ENCODE data around the gene CRYZL1.
"Not testable (repeated sequence)": the region's sequence is repeated elsewhere in the genome, so short reads cannot be mapped to it uniquely, and the experiment has no call there.

The CRYZL1 gene

DNA sequence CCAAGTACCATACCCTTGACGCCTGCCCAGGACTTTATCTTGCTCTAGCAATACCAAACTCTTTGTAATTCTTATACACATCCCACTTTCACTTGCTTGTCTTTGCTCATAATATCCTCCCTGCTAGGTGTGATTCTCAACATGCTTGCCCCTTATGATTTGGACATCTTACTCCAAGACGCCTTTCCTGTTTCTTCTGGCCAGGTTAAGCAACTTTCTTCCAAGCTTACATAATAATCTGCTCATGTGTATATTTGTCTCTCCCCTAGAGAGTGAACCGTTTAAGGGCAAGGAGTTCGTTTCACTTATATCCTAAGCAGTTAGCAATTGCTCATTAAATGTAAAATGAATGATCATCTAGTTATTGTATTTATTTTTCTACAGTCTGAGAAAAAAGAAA lies 21.8 kb downstream of the CRYZL1 start:
- no peak for DNase-seq

DNA sequence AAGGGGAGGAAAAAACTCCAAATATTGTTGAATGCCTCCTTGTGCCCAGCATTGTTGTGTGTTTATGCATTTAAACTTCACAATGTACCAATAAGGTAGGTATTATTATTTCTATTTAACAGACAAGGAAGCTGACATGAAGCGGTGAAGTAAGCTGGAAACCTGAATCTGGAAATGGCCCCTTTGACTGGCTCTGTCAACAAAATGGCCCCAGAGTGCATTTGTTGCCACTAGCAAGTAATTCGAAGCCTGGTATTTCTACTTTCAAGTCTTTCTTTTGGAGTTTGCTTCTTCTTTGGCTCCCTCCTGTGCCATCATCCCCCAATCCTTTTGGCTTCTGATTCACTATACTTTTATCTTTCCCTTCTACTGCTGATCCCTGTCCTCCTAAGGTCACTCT lies 23.1 kb downstream of the CRYZL1 start:
- DNase-seq: no peak

GRCh38 chr21:33617565-33617964 lies 24.0 kb downstream of the CRYZL1 start:
- DNase-seq: not testable (repeated sequence)

GRCh38 chr21:33611006-33611744 lies 30.4 kb downstream of the CRYZL1 start:
- no peak for DNase-seq

- DNase-seq: no peak
Observed at GRCh38 chr21:33608559-33608958, 33.0 kb downstream of the CRYZL1 start.

GRCh38 chr21:33598051-33598450 lies 43.5 kb downstream of the CRYZL1 start:
- DNase-seq: no peak

GRCh38 chr21:33588485-33589335 lies 52.8 kb downstream of the CRYZL1 start, which contains the start of gene DONSON:
TSS of gene DONSON (minus strand) at chr21:33588684. CDS start at chr21:33588641, 43 bp downstream.
- peak; percentile 93 for DNase-seq

DNA sequence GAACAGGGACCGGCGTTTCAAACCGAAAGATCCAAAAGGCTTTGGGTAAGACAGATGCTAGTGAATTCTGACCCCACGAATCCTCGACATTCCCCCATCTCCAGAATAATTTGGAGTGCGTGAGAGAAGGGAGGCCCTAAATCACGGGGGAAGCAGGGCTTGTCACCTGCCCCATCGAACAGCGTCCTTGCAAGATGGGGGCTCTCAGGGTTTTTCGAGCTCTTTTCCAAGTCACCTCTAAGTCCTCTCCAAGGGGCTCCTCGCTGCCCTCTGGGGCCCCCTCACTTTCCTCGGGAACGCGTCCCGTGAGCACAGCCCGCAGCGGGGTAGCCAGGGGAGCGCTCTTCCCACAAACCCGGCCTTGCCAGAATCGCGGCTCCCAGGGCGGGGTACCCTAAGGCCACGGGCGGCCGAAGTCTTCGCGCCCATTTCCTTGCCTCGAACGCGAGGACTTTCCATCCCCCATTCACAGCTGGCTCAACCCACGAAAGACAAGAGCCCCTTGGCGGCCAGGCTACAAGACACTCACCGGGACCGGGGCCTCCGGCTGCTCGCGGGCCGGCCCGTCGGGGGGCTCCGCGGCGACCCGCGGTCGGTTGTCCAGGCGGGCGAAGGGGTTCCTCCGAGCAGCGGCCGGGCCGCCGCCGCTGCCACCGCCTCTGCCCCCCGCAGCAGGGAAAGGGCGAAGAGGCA lies 53.6 kb downstream of the CRYZL1 start:
- DNase-seq: peak; percentile 69

- no peak for DNase-seq
Observed at GRCh38 chr21:33586927-33587326, 54.6 kb downstream of the CRYZL1 start.

- no peak for DNase-seq
Observed at GRCh38 chr21:33584455-33584854, 57.1 kb downstream of the CRYZL1 start.

- no peak for DNase-seq
Observed at GRCh38 chr21:33578959-33579542, 62.5 kb downstream of the CRYZL1 start.

- DNase-seq: no peak
Observed at GRCh38 chr21:33578214-33578613, 63.3 kb downstream of the CRYZL1 start.

DNA sequence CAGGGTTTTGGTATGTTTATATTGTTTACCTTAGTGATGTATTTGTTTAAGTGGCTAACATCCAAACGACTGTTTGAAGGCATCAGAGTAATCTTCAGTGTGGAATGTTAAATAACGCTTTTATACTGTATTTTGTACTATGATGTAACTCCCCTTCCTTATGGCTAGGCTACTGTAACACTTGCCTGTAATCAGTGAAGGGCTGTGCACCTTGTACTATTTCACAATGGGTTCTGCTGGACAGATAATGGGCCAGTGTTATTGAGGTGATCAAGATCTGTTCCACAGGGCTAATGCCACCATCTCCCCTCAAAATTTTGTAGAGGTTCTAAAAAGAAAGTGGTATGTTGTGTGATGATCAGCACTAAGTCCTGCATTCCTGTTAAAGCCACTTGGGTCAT lies 64.8 kb downstream of the CRYZL1 start:
- not testable (repeated sequence) for DNase-seq

GRCh38 chr21:33572350-33572749 lies 69.2 kb downstream of the CRYZL1 start:
- DNase-seq: no peak

DNA sequence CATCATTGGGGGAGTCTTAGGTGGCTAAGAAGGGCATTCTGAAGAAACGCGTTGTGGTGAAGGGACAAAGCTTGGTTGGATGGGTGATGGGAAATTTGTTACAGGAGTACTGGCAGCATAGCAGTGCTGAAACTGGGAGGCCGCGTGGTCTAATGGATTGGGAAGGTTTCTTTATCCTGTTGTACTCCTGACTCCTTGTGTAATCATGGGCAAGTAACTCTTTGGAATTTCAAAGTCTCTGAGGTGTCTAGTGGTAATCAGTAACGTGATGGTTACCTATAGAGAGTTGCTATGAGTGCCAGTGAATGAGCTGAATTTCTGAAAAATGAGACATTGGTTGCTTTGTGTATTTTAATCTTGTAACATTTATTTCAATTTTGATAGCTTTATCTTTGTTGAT lies 71.5 kb downstream of the CRYZL1 start:
- DNase-seq: no peak

GRCh38 chr21:33568448-33568847 lies 73.1 kb downstream of the CRYZL1 start:
- DNase-seq: no peak

- no peak for DNase-seq
Observed at GRCh38 chr21:33567914-33568313, 73.6 kb downstream of the CRYZL1 start.

DNA sequence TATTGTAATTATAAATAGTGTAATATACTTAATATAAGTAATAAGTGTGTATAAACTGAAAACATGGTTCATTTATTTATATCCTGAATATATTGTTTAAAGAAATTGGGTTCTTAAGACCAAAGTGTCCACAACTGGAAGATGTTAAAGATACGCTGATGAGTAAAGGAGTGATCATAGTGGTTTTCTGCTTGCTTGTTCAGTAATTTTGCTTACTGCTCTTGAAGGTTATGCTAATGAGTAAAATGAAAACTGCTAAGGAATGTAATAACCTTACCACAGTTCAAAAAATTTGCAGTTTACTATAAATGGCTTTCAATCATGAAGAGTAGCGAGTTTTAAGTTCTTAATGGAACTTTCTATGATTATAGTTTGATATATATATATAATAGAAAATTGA lies 75.0 kb downstream of the CRYZL1 start:
- no peak for DNase-seq

DNA sequence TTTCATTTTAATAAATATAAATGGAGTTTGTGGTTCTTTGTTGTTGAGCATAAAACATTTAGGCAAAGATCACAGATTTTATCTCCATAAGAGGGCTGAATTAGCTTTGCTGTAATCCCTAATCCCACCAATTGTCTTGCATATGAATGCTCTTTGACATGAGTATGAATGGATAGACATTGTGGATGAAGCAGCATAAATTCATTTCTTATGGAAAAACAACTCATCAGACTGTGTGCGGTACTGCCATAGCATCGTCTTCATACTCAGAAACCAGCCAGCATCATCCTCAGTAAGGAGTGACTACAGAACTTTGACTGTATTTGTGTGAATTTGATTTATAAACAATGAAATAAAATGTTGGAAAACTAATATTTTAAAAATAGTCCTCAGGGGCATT lies 79.2 kb downstream of the CRYZL1 start:
- DNase-seq: no peak

DNA sequence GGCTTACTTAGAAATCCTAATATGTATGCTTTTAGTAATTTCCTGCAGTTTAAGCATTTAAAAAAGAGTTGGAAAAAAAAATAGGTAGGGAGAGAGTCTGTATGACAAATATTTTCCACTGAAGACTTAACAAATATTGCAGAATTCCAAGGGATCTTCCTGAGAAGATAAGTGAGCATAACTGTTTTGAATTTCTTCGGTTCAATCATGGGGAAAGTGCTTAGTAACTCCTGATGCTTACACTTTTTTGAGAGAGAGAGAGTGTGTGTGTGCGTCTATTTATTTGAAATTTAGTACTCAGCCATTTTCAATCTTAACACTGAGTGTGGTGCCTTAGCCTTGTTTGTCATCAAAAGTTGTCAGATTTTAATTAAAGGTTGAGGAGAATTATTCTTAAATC lies 80.2 kb downstream of the CRYZL1 start:
- DNase-seq: no peak

GRCh38 chr21:33560965-33561364 lies 80.6 kb downstream of the CRYZL1 start:
- DNase-seq: no peak

GRCh38 chr21:33559813-33560212 lies 81.7 kb downstream of the CRYZL1 start:
- no peak for DNase-seq

- DNase-seq: no peak
Observed at GRCh38 chr21:33558777-33559421, 82.6 kb downstream of the CRYZL1 start.
